Progenitor cell of endocrine pancreas (in vitro differentiated cells): ENCODE measurements around the gene COQ8A. TPM values are rescaled to one million over a fixed set of nuclear protein-coding genes. Genes with fewer than 3 reads are reported as not detected.

Experiments used
- DNase-seq: peaks from one replicate; pipeline ENCODE4 v3.0.0; 2021; ENCODE audit warnings: low spot score; ENCODE audit not compliant: unreplicated experiment
- H3K27ac Mint-ChIP-seq: 2 replicates; pipeline ENCODE4 v1.8.0; 2021; ENCODE audit warnings: mild to moderate bottlenecking, moderate library complexity, mixed read lengths
- H3K27me3 Mint-ChIP-seq: 2 replicates; pipeline ENCODE4 v1.8.0; 2021; ENCODE audit warnings: mixed read lengths
- H3K36me3 Mint-ChIP-seq: 2 replicates; pipeline ENCODE4 v1.8.0; 2022; ENCODE audit warnings: mixed read lengths; ENCODE audit not compliant: insufficient read depth
- H3K4me1 Mint-ChIP-seq: 2 replicates; pipeline ENCODE4 v1.8.0; 2021; ENCODE audit warnings: low read depth, mixed read lengths
- H3K4me3 Mint-ChIP-seq: 2 replicates; pipeline ENCODE4 v1.8.0; 2021; ENCODE audit warnings: low read depth, mild to moderate bottlenecking, moderate library complexity, mixed read lengths
- H3K9me3 Mint-ChIP-seq: 2 replicates; pipeline ENCODE4 v1.8.0; 2021; ENCODE audit warnings: low read depth, mixed read lengths
- CTCF ChIP-seq: fragments of 200-600 bp; sonication (generic); IDR thresholded peaks from one replicate; pipeline ENCODE4 v1.5.0; 2021; ENCODE audit warnings: antibody characterized with exemption, mild to moderate bottlenecking; ENCODE audit not compliant: unreplicated experiment
- long read RNA-seq: library from polyadenylated mRNA; unstranded; transcript quantifications from one replicate; pipeline ENCODE4 v2.0.0, GENCODE V29; 2020
- total RNA-seq: library from RNA; stranded (reverse); gene quantifications from 2 replicates; pipeline ENCODE4 v1.2.1, GENCODE V29; 2021

COQ8A gene
- 31.0 and 33.3 TPM in 2 replicates for total RNA-seq
- long read RNA-seq, transcript COQ8A-201 (15 exons, 2,872 nt) = major isoform, 165 of 200 reads
- long read RNA-seq, partial matches to known transcripts = 16 of 200 reads
- long read RNA-seq, other reads (novel, unspliced or antisense) = 18 of 200 reads

- H3K27me3 Mint-ChIP-seq = no peaks in the 10 kb centered on the region
- peaks cover 37% of the 10 kb centered on the region for H3K4me1 Mint-ChIP-seq
- TF ChIP-seq CTCF = no peak
- peak; percentile 98 for DNase-seq
- H3K27ac Mint-ChIP-seq = peak within 1 kb of the TSS; percentile 96
- H3K9me3 Mint-ChIP-seq = peaks cover 4% of the 10 kb centered on the region
- peaks cover 10% of the 10 kb centered on the region for H3K36me3 Mint-ChIP-seq
- peak within 1 kb of the TSS; percentile 80 for H3K4me3 Mint-ChIP-seq
Observed at GRCh38 chr1:226940029-226940805, at the start of gene COQ8A. Gene COQ8A, plus strand, starts transcription at chr1:226940294. Its CDS starts 21,092 bp downstream, at chr1:226961386.

GRCh38 chr1:226890331-226891108, 49.6 kb upstream of the COQ8A start:
- Mint-ChIP-seq H3K4me3 (no peak overlapping the region), H3K27ac (no peak overlapping the region), H3K36me3 (peaks cover 11% of the 10 kb centered on the region), H3K9me3 (no peaks in the 10 kb centered on the region), H3K4me1 (no peaks in the 10 kb centered on the region), H3K27me3 (no peaks in the 10 kb centered on the region)
- no peak for DNase-seq
- no peak for TF ChIP-seq CTCF

GRCh38 chr1:226891346-226891745, 48.7 kb upstream of the COQ8A start:
- H3K36me3 Mint-ChIP-seq = peaks cover 8% of the 10 kb centered on the region
- no peaks in the 10 kb centered on the region for H3K4me1 Mint-ChIP-seq

GRCh38 chr1:226891846-226892523, 48.1 kb upstream of the COQ8A start:
- Mint-ChIP-seq H3K9me3 (no peaks in the 10 kb centered on the region), H3K27ac (no peak overlapping the region), H3K4me3 (no peak overlapping the region), H3K36me3 (peaks cover 10% of the 10 kb centered on the region), H3K27me3 (no peaks in the 10 kb centered on the region), H3K4me1 (no peaks in the 10 kb centered on the region)
- no peak for TF ChIP-seq CTCF
- DNase-seq = no peak

More at GRCh38 chr1:226891346-226891745, 48.7 kb upstream of the COQ8A start:
- H3K9me3 Mint-ChIP-seq = no peaks in the 10 kb centered on the region
- TF ChIP-seq CTCF = no peak
- no peaks in the 10 kb centered on the region for H3K27me3 Mint-ChIP-seq
- no peak overlapping the region for H3K27ac Mint-ChIP-seq
- no peak for DNase-seq
- H3K4me3 Mint-ChIP-seq = no peak overlapping the region

GRCh38 chr1:226892524-226892875, 47.6 kb upstream of the COQ8A start:
- peaks cover 14% of the 10 kb centered on the region for H3K36me3 Mint-ChIP-seq
- no peak for DNase-seq
- H3K4me1 Mint-ChIP-seq = no peaks in the 10 kb centered on the region
- H3K4me3 Mint-ChIP-seq = no peak overlapping the region
- no peaks in the 10 kb centered on the region for H3K9me3 Mint-ChIP-seq
- no peak overlapping the region for H3K27ac Mint-ChIP-seq
- no peaks in the 10 kb centered on the region for H3K27me3 Mint-ChIP-seq
- TF ChIP-seq CTCF = no peak
